Measurements from ENCODE around the gene XYLT1. TPM values are rescaled to one million over a fixed set of nuclear protein-coding genes. Genes with fewer than 3 reads are reported as not detected.

The XYLT1 gene
- total and polyA plus RNA-seq, 2 of the 4 experiments (the other 2 are of a cell fraction), result 9.0 to 12.7 TPM

GRCh38 chr16:17362183-17362582, 108.6 kb downstream of the XYLT1 start:
- H3K18ac ChIP-seq (ENCODE audit: low read depth, low read length), result no peak overlapping the region
- H2BK20ac ChIP-seq (ENCODE audit: low read depth, low read length), result no peak overlapping the region
- in situ Hi-C loops (cut with MboI; ENCODE audit: low sequenced_read_pairs) (no loop called here), dilution Hi-C loops (cut with HindIII; ENCODE audit: low sequenced_read_pairs, unreplicated experiment) (no loop called here), intact Hi-C loops (cut with micrococcal nuclease) (no loop called here)
- no CpG with 5 or more reads among the region's 5 CpGs for WGBS, 2 experiments (ENCODE audit: extremely low coverage in 2 of 2, insufficient read length in 1 of 2)
- no peaks in the 10 kb centered on the region for H3K9me3 ChIP-seq (ENCODE audit: control insufficient read depth, insufficient read depth, low read length)
- ATAC-seq (ENCODE audit: low read depth) (no peak), DNase-seq (no peak)
- no peak overlapping the region for H3K4me2 ChIP-seq (ENCODE audit: low read depth, low read length)
- peaks cover 14 to 71% of the 10 kb centered on the region in 2 experiments; a peak in 2 of 4 replicates for H3K79me1 ChIP-seq (ENCODE audit: low read depth in 1 of 2, low read length in 2 of 2)
- H2BK15ac ChIP-seq (ENCODE audit: low read depth, low read length), result no peak overlapping the region
- no peaks in the 10 kb centered on the region for H3K27me3 ChIP-seq (ENCODE audit: control insufficient read depth, insufficient read depth, low read length)
- no peak overlapping the region for H3K4me3 ChIP-seq (ENCODE audit: insufficient read depth, low read depth, low read length)
- no peak overlapping the region for H4K8ac ChIP-seq (ENCODE audit: low read depth in 2 of 2, low read length in 2 of 2)
- no peak overlapping the region for H2AK9ac ChIP-seq (replicated peaks; ENCODE audit: low read depth, low read length, poor library complexity)
- no peak overlapping the region for H3K4ac ChIP-seq (ENCODE audit: low read depth, low read length)
- TF ChIP-seq NFE2L2 (IDR thresholded peaks at IDR 0.05; ENCODE audit: low read depth, low read length) (no peak), CHD1 (IDR thresholded peaks at IDR 0.05; ENCODE audit: low read depth, low read length) (no peak)
- peaks cover 9% of the 10 kb centered on the region for H3K4me1 ChIP-seq (ENCODE audit: control insufficient read depth, insufficient read depth, low read length)
- H3K9me1 ChIP-seq (ENCODE audit: insufficient read depth, low read length), result peaks cover 17% of the 10 kb centered on the region; the same call in 1 of the 2 replicates
- H4K91ac ChIP-seq (ENCODE audit: insufficient read depth, low read depth, low read length), result no peak overlapping the region
- H4K5ac ChIP-seq (ENCODE audit: low read depth, low read length), result no peak overlapping the region
- no peak overlapping the region for H2BK5ac ChIP-seq (ENCODE audit: low read depth, low read length, poor library complexity, severe bottlenecking)
- H3K9ac ChIP-seq (ENCODE audit: low read depth, low read length), result no peak overlapping the region
- H2AK5ac ChIP-seq (ENCODE audit: low read depth, low read length), result no peak overlapping the region
- H3K14ac ChIP-seq (replicated peaks; ENCODE audit: low read depth, low read length), result no peak overlapping the region
- no peak overlapping the region for H2BK120ac ChIP-seq (ENCODE audit: low read depth, low read length)
- no peak overlapping the region for H3K23ac ChIP-seq (ENCODE audit: low read depth, low read length)
- ChIA-PET CTCF (interaction anchor here (1.2 kb wide), 1 partner anchor 11 kb away, joined by 4 read pairs; no protein-coding TSS in a partner anchor), POLR2A (ENCODE audit: unreplicated experiment) (no interaction called here)
- H2AFZ ChIP-seq (replicated peaks; ENCODE audit: low read length, poor library complexity), result no peak overlapping the region
- BruUV-seq (replicated peaks), result no TSS peak
- H3K27ac ChIP-seq (ENCODE audit: insufficient read depth, low read length), result no peak overlapping the region
- H4K20me1 ChIP-seq (ENCODE audit: insufficient read depth, low read length), result peaks cover 24% of the 10 kb centered on the region; the same call in 1 of the 2 replicates
- H3K56ac ChIP-seq (ENCODE audit: extremely low read depth, insufficient read depth, low read length), result no peak overlapping the region
- H3K36me3 ChIP-seq (ENCODE audit: control insufficient read depth, insufficient read depth, low read length), result no peaks in the 10 kb centered on the region
